ENCODE data around the gene PDILT.

- TF ChIP-seq CTCF (IDR thresholded peaks at IDR 0.05; ENCODE audit: low read length) (no peak), EZH2 (IDR thresholded peaks at IDR 0.05; ENCODE audit: borderline replicate concordance, low read length) (no peak)
Observed at GRCh38 chr16:20369452-20370054, 35.0 kb downstream of the PDILT start.

All from OCI-LY1 (cell line).